HepG2 (cell line): ENCODE data around the gene ZBTB1. TPM values are rescaled to one million over a fixed set of nuclear protein-coding genes. Genes with fewer than 3 reads are reported as not detected.
"Not testable (repeated sequence)": the region's sequence is repeated elsewhere in the genome, so short reads cannot be mapped to it uniquely, and the experiment has no call there.

Source experiments
- ATAC-seq: fragments of 200-7000 bp; cut with Tn5 transposase; 3 replicates; pipeline ENCODE4 v1.9.1; 2020; ENCODE audit warnings: mild to moderate bottlenecking, moderate library complexity
- BruUV-seq: library from RNA; stranded (reverse); fragments of 400-500 nt; replicated peaks from 2 replicates; lab custom pipeline; 2021; lab: Mats Ljungman, UMichigan
- CTCF ChIA-PET: fragments of 300-600 bp; formaldehyde crosslinking; extraction: SDS; loops from one replicate; lab custom pipeline; 2021; ENCODE audit warnings: low total read pairs, inconsistent platforms, low intra/inter-chr PET ratio; lab: Yijun Ruan, JAX
- POLR2A ChIA-PET: fragments of 350-600 bp; sonication (Branson Sonifier 250); formaldehyde crosslinking; loops from one replicate; lab custom pipeline; 2020; ENCODE audit warnings: antibody characterized with exemption, inconsistent platforms; lab: Yijun Ruan, JAX
- DNase-seq: peaks from one replicate; pipeline ENCODE4 v3.0.0-alpha.2; 2015; ENCODE audit warnings: low spot score
- FAIRE-seq: peaks from 3 replicates; lab custom pipeline; 2011; peaks lifted over from hg19 to GRCh38; lab: Jason Lieb, UNC
- H2AFZ ChIP-seq: one replicate; pipeline ENCODE4 v1.6.1; 2011; ENCODE audit warnings: low read length, inconsistent platforms
- H3K27ac ChIP-seq: fragments of 300-600 bp; 3 replicates; pipeline ENCODE4 v1.8.0; 2011; ENCODE audit warnings: mixed run types, mild to moderate bottlenecking, mixed read lengths, low read length, inconsistent platforms; ENCODE audit not compliant: insufficient read depth; ENCODE audit errors: extremely low read length
- H3K27me3 ChIP-seq, 2 experiments: fragments of 200-600 bp in 1 of 2; 2 replicates in 1 of 2; 3 replicates in 1 of 2; pipeline versions ENCODE4 v1.6.0 to v1.8.0; 2011; ENCODE audit warnings: low read length in 2 of 2, mild to moderate bottlenecking in 2 of 2, moderate library complexity in 2 of 2, inconsistent platforms in 1 of 2; ENCODE audit not compliant: insufficient read depth in 2 of 2, control insufficient read depth in 1 of 2
- H3K36me3 ChIP-seq, 2 experiments: fragments of 200-600 bp in 1 of 2; replicated peaks in 1 of 2; 2 replicates in 1 of 2; 3 replicates in 1 of 2; pipeline versions ENCODE4 v1.5.1 to v1.8.0; 2011; ENCODE audit warnings: low read length in 2 of 2, inconsistent platforms in 1 of 2; ENCODE audit not compliant: insufficient read depth in 2 of 2, control insufficient read depth in 1 of 2
- H3K4me1 ChIP-seq: 2 replicates; pipeline ENCODE4 v1.5.1; 2012; ENCODE audit warnings: low read length, inconsistent platforms; ENCODE audit not compliant: insufficient read depth
- H3K4me2 ChIP-seq: 2 replicates; pipeline ENCODE4 v1.6.0; 2011; ENCODE audit warnings: low read depth, low read length, inconsistent platforms
- H3K4me3 ChIP-seq, 3 experiments: fragments of 200-600 bp in 1 of 3; sonication (generic), shearing (Covaris generic) in 1 of 3; replicated peaks in 1 of 3; 2 replicates each; pipeline ENCODE4 v1.5.1; 2011 to 2016; ENCODE audit warnings: low read length in 3 of 3, inconsistent platforms in 2 of 3, low read depth in 2 of 3, mild to moderate bottlenecking in 2 of 3, control low read depth in 1 of 3, mixed read lengths in 1 of 3; ENCODE audit not compliant: insufficient read depth in 1 of 3
- H3K79me2 ChIP-seq: one replicate; pipeline ENCODE4 v1.6.1; 2011; ENCODE audit warnings: low read length, inconsistent platforms; ENCODE audit not compliant: insufficient read depth
- H3K9ac ChIP-seq: 2 replicates; pipeline ENCODE4 v1.6.0; 2011; ENCODE audit warnings: mild to moderate bottlenecking, low read depth, low read length, inconsistent platforms; ENCODE audit not compliant: insufficient read depth
- H3K9me3 ChIP-seq: 2 replicates; pipeline ENCODE4 v1.5.1; 2012; ENCODE audit warnings: mild to moderate bottlenecking, low read length
- H4K20me1 ChIP-seq: 2 replicates; pipeline ENCODE4 v1.6.0; 2011; ENCODE audit warnings: inconsistent platforms, mild to moderate bottlenecking, low read length, moderate library complexity; ENCODE audit not compliant: insufficient read depth
- MIXL1 ChIP-seq: IDR thresholded peaks from 2 replicates; pipeline ENCODE4 v1.6.1; 2016
- MNT ChIP-seq: fragments of 450-650 bp; IDR thresholded peaks from 2 replicates; pipeline ENCODE4 v1.6.1; 2016
- NONO ChIP-seq, 2 experiments: fragments of 450-650 bp in 1 of 2; sonication (generic) in 1 of 2; formaldehyde crosslinking in 1 of 2; IDR thresholded peaks in 1 of 2; conservative IDR thresholded peaks in 1 of 2; 2 replicates each; pipeline versions ENCODE4 v1.6.1 to v1.8.0; 2017 to 2022; ENCODE audit warnings: mild to moderate bottlenecking in 1 of 2, missing genetic modification reagents in 1 of 2, moderate library complexity in 1 of 2
- RNF219 ChIP-seq: sonication (generic); formaldehyde crosslinking; IDR thresholded peaks from 2 replicates; pipeline ENCODE4 v1.5.0; 2020; ENCODE audit warnings: mild to moderate bottlenecking, missing genetic modification reagents
- TERF1 ChIP-seq: sonication (generic); formaldehyde crosslinking; IDR thresholded peaks from 2 replicates; pipeline ENCODE4 v1.8.0; 2022; ENCODE audit warnings: mild to moderate bottlenecking, missing genetic modification reagents, moderate library complexity
- TFAP4 ChIP-seq: sonication (generic); IDR thresholded peaks from 2 replicates; pipeline ENCODE4 v1.6.1; 2016; ENCODE audit warnings: low read depth, borderline replicate concordance
- YEATS4 ChIP-seq: sonication (generic); formaldehyde crosslinking; IDR thresholded peaks from 2 replicates; pipeline ENCODE4 v1.4.0; 2020; ENCODE audit warnings: missing genetic modification reagents, borderline replicate concordance
- ZNF264 ChIP-seq: sonication (generic); formaldehyde crosslinking; IDR thresholded peaks from 2 replicates; pipeline ENCODE4 v1.4.0; 2020; ENCODE audit warnings: missing genetic modification reagents
- WGBS: methylation state at CpG from one replicate; pipeline ENCODE4 v1.1.6; 2017; ENCODE audit warnings: low lambda C conversion rate; 5-methylcytosine and 5-hydroxymethylcytosine counted together
- in situ Hi-C: cut with HindIII; loops from 2 replicates; pipeline ENCODE4 v1.10.0; 2017; ENCODE audit warnings: low pct_unique_long_range_greater_than_20kb; ENCODE audit not compliant: extremely low pct_ligation_motif_present
- intact Hi-C: fragments of 100-400 bp; cut with micrococcal nuclease; formaldehyde crosslinking; loops from one replicate; pipeline ENCODE4 v1.10.0; 2022; ENCODE audit not compliant: unreplicated experiment
- polyA plus RNA-seq, 8 experiments: library from polyadenylated mRNA; depleted of rRNA in 3 of 8; stranded (reverse) in 7 of 8; unstranded in 1 of 8; fragments of >200 nt; fragmentation: Illumina TruSeq in 4 of 8; extraction: Trizol in 4 of 8; gene quantifications; 2 replicates each; pipeline versions ENCODE4 v1.2.1 to v1.2.3, GENCODE V29; 2011 to 2016; ENCODE audit warnings: low read depth in 4 of 8, missing spikeins in 1 of 8, mixed read lengths in 1 of 8; ENCODE audit not compliant: insufficient read depth in 1 of 8
- total RNA-seq, 5 experiments: library from RNA; depleted of rRNA; stranded (reverse); fragments of >200 nt; fragmentation: Illumina TruSeq; extraction: Trizol; gene quantifications; 2 replicates each; pipeline ENCODE4 v1.2.3, GENCODE V29; 2016; ENCODE audit warnings: low read depth in 1 of 5

ZBTB1 gene
- total and polyA plus RNA-seq, 2 of the 13 experiments (the other 11 are each of a cell fraction or from before 2014, with no cell fraction given) = 18.8 to 22.6 TPM

- H2AFZ ChIP-seq, H3K9me3 ChIP-seq, H3K4me3 ChIP-seq, H4K20me1 ChIP-seq, H3K4me1 ChIP-seq, H3K27ac ChIP-seq, in situ Hi-C loops, ATAC-seq, CTCF ChIA-PET, intact Hi-C loops, BruUV-seq, DNase-seq, H3K4me2 ChIP-seq, POLR2A ChIA-PET, FAIRE-seq, H3K9ac ChIP-seq, H3K27me3 ChIP-seq: not testable (repeated sequence)
- WGBS = 94% methylated on average over 6 of the region's 6 CpGs
- Histone ChIP-seq H3K36me3 (peaks cover 4 to 13% of the 10 kb centered on the region in 2 experiments; a peak in 3 of 5 replicates), H3K79me2 (peaks cover 50% of the 10 kb centered on the region)
Observed at GRCh38 chr14:64517667-64518066, 13.1 kb downstream of the ZBTB1 start.

- CTCF ChIA-PET = no interaction called here
Observed at GRCh38 chr14:64518229-64518628, 13.7 kb downstream of the ZBTB1 start.

More at GRCh38 chr14:64518229-64518628, 13.7 kb downstream of the ZBTB1 start:
- WGBS = 93% methylated on average over 4 of the region's 4 CpGs
- Histone ChIP-seq H3K4me3 (no peak overlapping the region), H3K36me3 (peaks cover 6 to 18% of the 10 kb centered on the region in 2 experiments; a peak in 4 of 5 replicates), H3K9ac (no peak overlapping the region), H3K4me2 (no peak overlapping the region), H2AFZ (no peak overlapping the region), H3K79me2 (peaks cover 44% of the 10 kb centered on the region), H3K4me1 (no peaks in the 10 kb centered on the region)
- DNase-seq (no peak), FAIRE-seq (no peak), ATAC-seq (no peak)
- in situ Hi-C loops = no loop called here
- BruUV-seq = no TSS peak
- TF ChIP-seq ZNF264 (CRISPR knock-in tag) (no peak), RNF219 (CRISPR knock-in tag) (no peak), MIXL1 (CRISPR knock-in tag) (no peak), TERF1 (no peak), NONO (IDR thresholded peaks at IDR 0.05) (no peak), NONO (CRISPR knock-in tag; conservative IDR thresholded peaks at IDR 0.05) (no peak), YEATS4 (no peak), TFAP4 (no peak), MNT (no peak)
- TF ChIP-seq, all 625 proteins: peak for 0
- Histone ChIP-seq H4K20me1 (peaks cover 3% of the 10 kb centered on the region; the same call in 1 of the 2 replicates), H3K27me3 (no peaks in the 10 kb centered on the region), H3K9me3 (no peaks in the 10 kb centered on the region), H3K27ac (no peak overlapping the region)
- POLR2A ChIA-PET = no interaction called here
- intact Hi-C loops = no loop called here
